H1 (cell line): ENCODE data around the gene SH3RF3. TPM values are rescaled to one million over a fixed set of nuclear protein-coding genes. Genes with fewer than 3 reads are reported as not detected.

Experiments used
- CTBP2 ChIP-seq: IDR thresholded peaks from 2 replicates; pipeline ENCODE4 v1.7.0; 2011; ENCODE audit warnings: borderline replicate concordance, mild to moderate bottlenecking, moderate library complexity, mixed read lengths, low read length; ENCODE audit not compliant: insufficient read depth, insufficient read length
- FOSL1 ChIP-seq: IDR thresholded peaks from 2 replicates; pipeline ENCODE4 v1.6.1; 2011; ENCODE audit warnings: mild to moderate bottlenecking, low read depth, low read length, moderate library complexity; ENCODE audit not compliant: insufficient read depth
- JUN ChIP-seq: IDR thresholded peaks from 2 replicates; pipeline ENCODE4 v1.6.1; 2011; ENCODE audit warnings: low read depth, mild to moderate bottlenecking, improper control_type of control experiment, low read length
- PHF8 ChIP-seq: fragments of 200-600 bp; sonication (generic); conservative IDR thresholded peaks from 2 replicates; pipeline ENCODE4 v1.7.1; 2012; ENCODE audit warnings: low read depth, mild to moderate bottlenecking, inconsistent platforms, low read length, moderate library complexity
- SP1 ChIP-seq: IDR thresholded peaks from 2 replicates; pipeline ENCODE4 v1.6.1; 2011; ENCODE audit warnings: low read depth, low read length
- polyA plus RNA-seq, 7 experiments: library from polyadenylated mRNA; depleted of rRNA in 3 of 7; stranded (reverse) in 5 of 7; unstranded in 2 of 7; fragments of >200 nt in 5 of 7; fragments of 200-250 nt in 2 of 7; gene quantifications; 1 replicate in 5 of 7; 2 replicates in 1 of 7; 4 replicates in 1 of 7; pipeline versions ENCODE4 v1.2.1 to v1.2.3, GENCODE V29; 2011 to 2013; ENCODE audit warnings: missing spikeins in 2 of 7, mixed read lengths in 2 of 7
- total RNA-seq: library from RNA; stranded (reverse); fragmentation: NEBNext Ultra II Directional; extraction: Animal tissue kit (Norgen Biotek cat#: 25700); gene quantifications from 2 replicates; pipeline ENCODE4 v1.2.1, GENCODE V29; 2021
- TF ChIP-seq, protein P1 (sequence below): IDR thresholded peaks from 2 replicates; pipeline ENCODE4 v1.6.1; 2011; ENCODE audit warnings: low read length, improper control_type of control experiment

Gene SH3RF3
- total and polyA plus RNA-seq, 2 of the 8 experiments (the other 6 are each of a cell fraction or from before 2014, with no cell fraction given), result 0.11 to 0.65 TPM

DNA sequence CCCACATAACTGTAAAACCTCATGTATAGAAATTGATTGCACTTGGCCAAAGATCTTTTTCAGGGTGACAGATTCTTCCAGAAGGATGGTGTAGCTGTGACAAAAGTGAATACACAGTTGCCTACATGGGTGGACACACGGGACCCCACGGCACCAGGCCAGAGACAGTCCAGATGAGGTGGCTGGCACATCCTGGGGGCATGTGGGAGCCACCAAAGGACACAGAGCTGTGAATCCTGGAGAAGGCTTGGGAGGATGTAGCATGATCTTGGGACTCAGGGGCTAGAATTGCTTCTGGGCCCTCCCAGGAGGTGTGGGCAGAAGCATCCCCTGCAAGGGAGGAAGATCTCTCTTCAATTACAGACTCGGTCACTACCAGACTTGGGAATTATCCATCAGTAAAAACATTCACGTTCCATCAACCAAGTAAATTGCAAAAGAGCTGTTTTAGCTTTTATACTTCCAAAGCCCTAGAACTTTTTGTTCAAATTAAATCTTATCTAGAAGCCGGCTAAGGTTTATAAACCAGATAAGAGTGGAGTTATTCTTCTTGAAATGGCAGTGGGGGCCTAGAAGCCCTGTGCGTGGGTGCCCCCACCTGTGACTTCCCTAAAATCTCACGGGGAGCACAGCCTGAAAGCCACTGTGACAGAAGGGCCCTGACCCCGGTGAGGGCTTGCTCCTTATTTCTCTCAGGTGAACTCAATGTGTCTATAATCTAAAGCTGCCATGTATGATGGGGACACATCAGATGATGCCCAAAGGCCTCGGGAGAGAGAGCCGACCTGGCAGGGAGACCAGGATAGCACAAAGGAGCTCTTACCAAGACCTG is 403.1 kb downstream of the SH3RF3 start (continued):
- TF ChIP-seq PHF8, result no peak
- TF ChIP-seq JUN, result no peak
- TF ChIP-seq CTBP2, result no peak
- TF ChIP-seq, protein P1, sequence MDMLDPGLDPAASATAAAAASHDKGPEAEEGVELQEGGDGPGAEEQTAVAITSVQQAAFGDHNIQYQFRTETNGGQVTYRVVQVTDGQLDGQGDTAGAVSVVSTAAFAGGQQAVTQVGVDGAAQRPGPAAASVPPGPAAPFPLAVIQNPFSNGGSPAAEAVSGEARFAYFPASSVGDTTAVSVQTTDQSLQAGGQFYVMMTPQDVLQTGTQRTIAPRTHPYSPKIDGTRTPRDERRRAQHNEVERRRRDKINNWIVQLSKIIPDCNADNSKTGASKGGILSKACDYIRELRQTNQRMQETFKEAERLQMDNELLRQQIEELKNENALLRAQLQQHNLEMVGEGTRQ, result no peak
- no peak for TF ChIP-seq FOSL1
- no peak for TF ChIP-seq SP1
